Ishikawa (cell line): ENCODE data around the gene ACKR3.

Experiments
- CREB1 ChIP-seq: IDR thresholded peaks from 2 replicates; pipeline ENCODE4 v1.6.1; 2012; ENCODE audit warnings: low read depth
- RAD21 ChIP-seq: IDR thresholded peaks from 2 replicates; pipeline ENCODE4 v1.6.1; 2012; ENCODE audit warnings: low read depth
- TAF1 ChIP-seq: IDR thresholded peaks from 2 replicates; pipeline ENCODE4 v1.6.1; 2012; ENCODE audit warnings: low read depth, mild to moderate bottlenecking
- TCF12 ChIP-seq: IDR thresholded peaks from 2 replicates; pipeline ENCODE4 v1.6.1; 2012; ENCODE audit warnings: low read depth
- TEAD4 ChIP-seq: IDR thresholded peaks from 2 replicates; pipeline ENCODE4 v1.6.1; 2012
- ZBTB7A ChIP-seq: IDR thresholded peaks from 2 replicates; pipeline ENCODE4 v1.6.1; 2012; ENCODE audit warnings: low read depth
- TF ChIP-seq, protein P1 (sequence below): IDR thresholded peaks from 2 replicates; pipeline ENCODE4 v1.6.1; 2012
- TF ChIP-seq, protein P2 (sequence below): IDR thresholded peaks from 2 replicates; pipeline ENCODE4 v1.6.1; 2012; ENCODE audit warnings: low read depth, mild to moderate bottlenecking

DNA sequence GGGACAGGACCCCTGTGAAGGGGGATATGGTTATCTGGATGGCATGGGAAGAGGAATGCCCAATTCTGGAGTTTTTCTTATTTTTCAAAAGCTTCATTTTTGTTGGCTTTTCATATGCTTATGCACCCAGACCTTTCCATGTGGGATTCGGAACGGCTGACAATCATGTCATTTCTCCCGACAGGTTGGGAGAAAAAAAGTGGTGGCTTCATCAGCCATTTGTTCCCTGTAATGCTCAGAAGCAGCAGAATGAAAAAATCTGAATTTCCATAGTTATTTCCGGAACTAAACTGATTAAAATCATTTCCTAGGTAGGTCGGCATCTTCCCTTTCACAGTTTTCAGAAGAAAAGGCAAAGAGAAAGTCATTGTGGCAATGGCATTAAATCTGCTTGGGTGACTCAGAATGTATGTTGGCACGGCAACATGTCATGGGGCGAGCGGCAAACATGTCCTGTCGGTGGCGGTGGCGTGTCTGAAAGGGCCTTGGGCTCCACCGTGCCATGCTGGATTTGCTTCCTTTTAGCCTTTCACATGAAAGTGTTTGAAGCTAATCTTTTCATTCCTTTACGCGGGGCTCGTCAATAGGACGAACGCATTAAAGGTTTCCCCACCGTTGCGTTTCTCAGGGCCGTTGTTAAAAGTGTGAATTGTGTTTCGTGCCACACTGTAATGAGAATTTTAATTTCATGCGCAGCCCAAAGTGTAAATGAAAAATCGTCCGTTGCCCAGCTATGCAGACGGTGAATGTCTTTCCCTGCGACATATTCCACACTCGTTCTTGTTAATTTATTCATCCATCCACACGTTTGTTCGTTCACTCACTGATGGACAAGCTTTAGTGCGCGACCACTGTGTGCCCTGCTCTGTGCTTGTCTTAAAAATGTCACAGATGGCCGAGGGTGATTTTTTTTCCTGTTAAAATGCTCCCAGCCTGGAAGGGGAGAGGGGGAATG, 18.5 kb downstream of the ACKR3 start:
- no peak for TF ChIP-seq RAD21
- no peak for TF ChIP-seq CREB1
- TF ChIP-seq TCF12 = no peak
- TF ChIP-seq ZBTB7A = no peak
- no peak for TF ChIP-seq TAF1
- no peak for TF ChIP-seq TEAD4
- TF ChIP-seq, protein P1, sequence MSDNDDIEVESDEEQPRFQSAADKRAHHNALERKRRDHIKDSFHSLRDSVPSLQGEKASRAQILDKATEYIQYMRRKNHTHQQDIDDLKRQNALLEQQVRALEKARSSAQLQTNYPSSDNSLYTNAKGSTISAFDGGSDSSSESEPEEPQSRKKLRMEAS = no peak
- TF ChIP-seq, protein P2, sequence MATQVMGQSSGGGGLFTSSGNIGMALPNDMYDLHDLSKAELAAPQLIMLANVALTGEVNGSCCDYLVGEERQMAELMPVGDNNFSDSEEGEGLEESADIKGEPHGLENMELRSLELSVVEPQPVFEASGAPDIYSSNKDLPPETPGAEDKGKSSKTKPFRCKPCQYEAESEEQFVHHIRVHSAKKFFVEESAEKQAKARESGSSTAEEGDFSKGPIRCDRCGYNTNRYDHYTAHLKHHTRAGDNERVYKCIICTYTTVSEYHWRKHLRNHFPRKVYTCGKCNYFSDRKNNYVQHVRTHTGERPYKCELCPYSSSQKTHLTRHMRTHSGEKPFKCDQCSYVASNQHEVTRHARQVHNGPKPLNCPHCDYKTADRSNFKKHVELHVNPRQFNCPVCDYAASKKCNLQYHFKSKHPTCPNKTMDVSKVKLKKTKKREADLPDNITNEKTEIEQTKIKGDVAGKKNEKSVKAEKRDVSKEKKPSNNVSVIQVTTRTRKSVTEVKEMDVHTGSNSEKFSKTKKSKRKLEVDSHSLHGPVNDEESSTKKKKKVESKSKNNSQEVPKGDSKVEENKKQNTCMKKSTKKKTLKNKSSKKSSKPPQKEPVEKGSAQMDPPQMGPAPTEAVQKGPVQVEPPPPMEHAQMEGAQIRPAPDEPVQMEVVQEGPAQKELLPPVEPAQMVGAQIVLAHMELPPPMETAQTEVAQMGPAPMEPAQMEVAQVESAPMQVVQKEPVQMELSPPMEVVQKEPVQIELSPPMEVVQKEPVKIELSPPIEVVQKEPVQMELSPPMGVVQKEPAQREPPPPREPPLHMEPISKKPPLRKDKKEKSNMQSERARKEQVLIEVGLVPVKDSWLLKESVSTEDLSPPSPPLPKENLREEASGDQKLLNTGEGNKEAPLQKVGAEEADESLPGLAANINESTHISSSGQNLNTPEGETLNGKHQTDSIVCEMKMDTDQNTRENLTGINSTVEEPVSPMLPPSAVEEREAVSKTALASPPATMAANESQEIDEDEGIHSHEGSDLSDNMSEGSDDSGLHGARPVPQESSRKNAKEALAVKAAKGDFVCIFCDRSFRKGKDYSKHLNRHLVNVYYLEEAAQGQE = no peak
